ENCODE results near the gene FOXL3.
"Not testable (repeated sequence)": the region's sequence is repeated elsewhere in the genome, so short reads cannot be mapped to it uniquely, and the experiment has no call there.

FOXL3 gene

DNA sequence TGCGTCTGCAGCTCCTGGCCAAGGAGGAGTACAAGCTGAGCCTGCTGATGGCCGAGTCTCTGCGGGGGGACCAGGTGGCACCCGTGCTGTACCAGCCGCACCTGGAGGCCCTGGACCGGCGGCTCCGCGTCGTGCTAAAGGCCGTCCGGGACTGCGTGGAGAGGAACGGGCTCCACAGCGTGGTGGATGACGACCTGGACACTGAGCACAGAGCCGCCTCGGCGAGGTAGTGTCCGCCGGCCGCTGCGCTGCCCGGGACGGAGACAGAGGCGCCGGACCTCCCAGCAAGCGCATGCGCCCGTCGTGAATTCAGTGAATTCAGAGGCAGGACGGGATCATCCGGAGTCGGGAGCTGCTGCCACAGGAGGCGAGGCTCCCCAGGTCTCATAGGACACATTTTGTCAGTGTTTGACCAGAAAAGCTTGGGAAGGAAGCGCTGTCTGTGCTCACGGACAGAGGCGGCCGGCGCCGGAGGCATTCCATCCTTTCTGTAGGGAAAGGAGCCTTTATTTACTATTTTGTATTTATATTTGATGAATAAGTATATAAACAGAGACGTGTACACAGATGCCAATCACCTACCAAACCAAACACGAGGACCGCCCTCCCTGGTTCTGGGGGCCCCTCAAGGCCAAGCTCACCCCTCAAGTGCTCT lies 30.1 kb upstream of the FOXL3 start:
- TF ChIP-seq, protein P1, sequence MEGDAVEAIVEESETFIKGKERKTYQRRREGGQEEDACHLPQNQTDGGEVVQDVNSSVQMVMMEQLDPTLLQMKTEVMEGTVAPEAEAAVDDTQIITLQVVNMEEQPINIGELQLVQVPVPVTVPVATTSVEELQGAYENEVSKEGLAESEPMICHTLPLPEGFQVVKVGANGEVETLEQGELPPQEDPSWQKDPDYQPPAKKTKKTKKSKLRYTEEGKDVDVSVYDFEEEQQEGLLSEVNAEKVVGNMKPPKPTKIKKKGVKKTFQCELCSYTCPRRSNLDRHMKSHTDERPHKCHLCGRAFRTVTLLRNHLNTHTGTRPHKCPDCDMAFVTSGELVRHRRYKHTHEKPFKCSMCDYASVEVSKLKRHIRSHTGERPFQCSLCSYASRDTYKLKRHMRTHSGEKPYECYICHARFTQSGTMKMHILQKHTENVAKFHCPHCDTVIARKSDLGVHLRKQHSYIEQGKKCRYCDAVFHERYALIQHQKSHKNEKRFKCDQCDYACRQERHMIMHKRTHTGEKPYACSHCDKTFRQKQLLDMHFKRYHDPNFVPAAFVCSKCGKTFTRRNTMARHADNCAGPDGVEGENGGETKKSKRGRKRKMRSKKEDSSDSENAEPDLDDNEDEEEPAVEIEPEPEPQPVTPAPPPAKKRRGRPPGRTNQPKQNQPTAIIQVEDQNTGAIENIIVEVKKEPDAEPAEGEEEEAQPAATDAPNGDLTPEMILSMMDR (conservative IDR thresholded peaks at IDR 0.05; ENCODE audit: low read depth, low read length) = no peak

DNA sequence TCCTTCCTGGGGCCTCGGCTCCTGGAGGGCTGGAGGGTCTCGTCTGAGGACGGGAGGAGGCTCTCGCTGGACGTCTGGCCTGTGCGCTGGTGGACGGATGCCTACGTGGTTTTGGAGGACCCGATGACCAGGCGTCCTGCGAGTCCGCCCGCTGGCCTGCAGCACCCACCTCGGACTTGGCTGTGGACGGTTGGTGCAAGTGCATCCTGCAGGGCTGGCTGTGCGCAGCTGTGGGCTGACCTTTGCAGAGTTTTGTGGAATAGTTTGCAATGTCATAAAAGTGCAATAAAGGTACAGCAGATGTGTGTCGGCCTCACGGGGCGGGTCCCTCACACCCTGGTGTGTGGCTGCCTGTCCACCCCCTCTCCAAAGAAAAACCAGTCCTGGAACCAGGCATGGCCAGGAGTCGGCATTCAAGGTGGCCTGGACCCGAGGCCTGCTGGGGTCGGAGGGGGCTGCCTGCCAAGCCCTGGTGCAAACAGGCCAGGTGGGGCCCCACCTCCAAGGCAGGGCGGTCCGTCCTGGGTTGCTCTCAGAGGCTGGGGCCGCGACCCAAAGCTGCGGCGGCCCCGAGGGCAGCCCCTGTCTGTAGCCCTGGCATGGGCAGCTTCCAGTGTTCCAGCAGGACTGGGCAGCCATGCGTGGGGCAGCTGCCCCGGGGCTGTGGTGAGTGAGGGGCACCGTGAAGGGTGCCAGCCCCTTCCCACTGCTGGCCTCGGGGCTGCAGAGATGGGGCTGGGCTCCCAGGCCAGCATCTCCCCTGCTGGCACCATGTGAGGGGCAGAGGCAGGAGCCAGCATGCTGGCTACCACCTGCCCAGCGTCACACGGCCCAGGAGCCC lies 29.3 kb upstream of the FOXL3 start:
- DNase-seq (ENCODE audit: low read depth) = no peak
- TF ChIP-seq, protein P1 (conservative IDR thresholded peaks at IDR 0.05; ENCODE audit: low read depth, low read length) = no peak

More for the DNA sequence above, 30.1 kb upstream of the FOXL3 start:
- DNase-seq (ENCODE audit: low read depth) = no peak
- no peak overlapping the region for H3K4me3 ChIP-seq (ENCODE audit: low read length)

DNA sequence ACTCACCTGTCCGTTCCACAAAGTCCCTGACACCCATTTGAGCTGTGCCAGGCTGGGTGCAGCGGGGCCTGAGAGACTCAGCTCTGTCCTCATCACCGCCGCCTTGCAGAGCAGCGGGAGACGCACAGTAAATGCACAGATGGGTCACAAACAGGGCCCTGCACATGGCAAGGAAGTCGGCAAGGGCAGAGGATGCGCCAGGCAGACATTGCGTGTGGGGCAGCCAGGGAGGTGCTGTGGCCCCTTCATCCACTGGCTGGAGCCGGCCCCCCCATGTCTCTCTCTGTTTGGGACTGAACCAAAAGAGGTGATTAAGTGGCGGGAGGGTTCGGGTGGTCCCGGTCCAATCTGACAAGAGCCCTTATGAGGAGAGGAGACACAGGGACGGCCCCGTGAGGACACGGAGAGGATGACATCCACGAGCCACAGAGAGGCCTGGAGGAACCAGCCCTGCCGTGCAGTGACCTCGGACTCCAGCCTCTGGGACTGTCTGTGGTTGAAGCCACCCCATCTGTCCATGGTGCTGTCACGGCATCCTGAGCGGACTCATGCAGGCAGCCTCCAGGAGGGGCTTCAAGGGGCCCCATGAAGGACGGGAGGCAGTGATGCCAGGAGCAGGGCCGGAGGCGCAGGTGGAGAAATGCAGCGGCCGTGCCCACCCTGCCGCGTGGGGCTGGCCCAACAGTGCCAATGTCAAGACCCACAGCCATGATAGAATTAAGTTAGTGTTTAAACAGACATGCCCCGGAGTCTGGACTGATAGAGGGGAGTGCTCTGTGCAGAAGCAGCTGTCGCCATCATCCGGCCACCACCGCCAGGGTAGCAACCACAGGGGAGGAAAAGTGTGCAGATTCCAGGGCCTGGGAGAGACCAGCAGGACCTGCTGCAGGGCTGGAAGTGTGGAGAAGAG lies 28.4 kb upstream of the FOXL3 start:
- TF ChIP-seq, protein P1 (conservative IDR thresholded peaks at IDR 0.05; ENCODE audit: low read depth, low read length) = no peak
- H3K4me3 ChIP-seq (ENCODE audit: low read length) = no peak overlapping the region
- no peak for DNase-seq (ENCODE audit: low read depth)

More for the DNA sequence above, 29.3 kb upstream of the FOXL3 start:
- H3K4me3 ChIP-seq (ENCODE audit: low read length) = no peak overlapping the region

DNA sequence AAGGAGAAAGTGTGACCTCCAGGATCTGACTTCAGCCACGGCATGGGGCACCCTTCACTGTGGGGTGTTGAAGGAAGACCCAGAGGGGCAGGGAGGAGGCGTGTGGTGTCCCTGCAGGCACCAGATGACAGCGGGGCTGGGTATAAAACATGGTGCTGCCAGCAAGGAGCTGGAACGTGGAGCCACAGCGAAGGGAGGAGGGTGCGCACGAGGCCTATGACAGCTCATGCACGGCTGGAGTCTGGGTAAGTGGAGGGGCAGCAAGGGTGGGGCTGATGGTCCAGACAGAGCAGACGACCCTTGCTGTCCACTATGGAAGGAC lies 27.8 kb upstream of the FOXL3 start:
- no peak overlapping the region for H3K4me3 ChIP-seq (ENCODE audit: low read length)
- no peak for DNase-seq (ENCODE audit: low read depth)
- TF ChIP-seq, protein P1 (conservative IDR thresholded peaks at IDR 0.05; ENCODE audit: low read depth, low read length) = no peak

DNA sequence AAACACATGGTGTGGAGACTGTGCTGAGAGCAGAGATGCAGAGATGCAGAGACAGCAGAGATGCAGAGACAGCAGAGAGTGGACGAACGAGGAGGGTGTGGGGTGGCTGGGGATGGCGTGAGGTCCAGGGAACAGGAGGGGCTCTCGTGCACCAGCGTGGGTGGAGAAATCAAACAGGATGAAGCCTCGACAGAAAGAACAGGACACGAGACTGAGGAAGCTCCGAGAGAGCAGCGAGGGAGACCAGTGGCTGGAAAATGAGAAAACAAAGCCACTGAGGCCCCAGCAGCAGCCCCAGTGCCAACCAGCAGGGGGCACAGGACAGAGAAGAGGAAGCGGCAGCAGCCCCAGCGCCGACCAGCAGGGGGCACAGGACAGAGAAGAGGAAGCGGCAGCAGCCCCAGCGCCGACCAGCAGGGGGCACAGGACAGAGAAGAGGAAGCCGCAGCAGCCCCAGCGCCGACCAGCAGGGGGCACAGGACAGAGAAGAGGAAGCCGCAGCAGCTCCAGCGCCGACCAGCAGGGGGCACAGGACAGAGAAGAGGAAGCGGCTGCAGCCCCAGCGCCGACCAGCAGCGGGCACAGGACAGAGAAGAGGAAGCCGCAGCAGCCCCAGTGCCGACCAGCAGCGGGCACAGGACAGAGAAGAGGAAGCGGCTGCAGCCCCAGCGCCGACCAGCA lies 27.2 kb upstream of the FOXL3 start:
- DNase-seq (ENCODE audit: low read depth); H3K4me3 ChIP-seq (ENCODE audit: low read length): not testable (repeated sequence)
- TF ChIP-seq, protein P1 (conservative IDR thresholded peaks at IDR 0.05; ENCODE audit: low read depth, low read length) = peak; percentile 34

DNA sequence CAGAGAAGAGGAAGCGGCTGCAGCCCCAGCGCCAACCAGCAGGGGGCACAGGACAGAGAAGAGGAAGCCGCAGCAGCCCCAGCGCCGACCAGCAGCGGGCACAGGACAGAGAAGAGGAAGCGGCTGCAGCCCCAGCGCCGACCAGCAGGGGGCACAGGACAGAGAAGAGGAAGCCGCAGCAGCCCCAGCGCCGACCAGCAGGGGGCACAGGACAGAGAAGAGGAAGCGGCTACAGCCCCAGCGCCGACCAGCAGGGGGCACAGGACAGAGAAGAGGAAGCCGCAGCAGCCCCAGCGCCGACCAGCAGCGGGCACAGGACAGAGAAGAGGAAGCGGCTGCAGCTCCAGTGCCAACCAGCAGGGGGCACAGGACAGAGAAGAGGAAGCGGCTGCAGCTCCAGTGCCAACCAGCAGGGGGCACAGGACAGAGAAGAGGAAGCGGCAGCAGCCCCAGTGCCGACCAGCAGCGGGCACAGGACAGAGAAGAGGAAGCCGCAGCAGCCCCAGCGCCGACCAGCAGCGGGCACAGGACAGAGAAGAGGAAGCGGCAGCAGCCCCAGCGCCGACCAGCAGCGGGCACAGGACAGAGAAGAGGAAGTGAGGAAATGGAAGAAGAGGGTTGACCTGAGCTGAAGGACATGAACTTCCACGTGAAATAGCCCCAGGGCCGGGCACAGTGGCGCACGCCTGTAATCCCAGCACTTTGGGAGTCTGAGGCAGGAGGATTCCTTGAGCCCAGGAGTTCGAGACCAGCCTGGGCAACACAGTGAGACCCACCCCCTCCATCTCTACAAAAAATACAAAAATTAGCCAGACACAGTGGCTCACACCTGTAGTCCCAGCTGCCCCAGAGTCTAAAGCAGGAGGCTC lies 26.3 kb upstream of the FOXL3 start:
- TF ChIP-seq, protein P1 (conservative IDR thresholded peaks at IDR 0.05; ENCODE audit: low read depth, low read length) = peak; percentile 5
- H3K4me3 ChIP-seq (ENCODE audit: low read length); DNase-seq (ENCODE audit: low read depth): not testable (repeated sequence)
